Activated naive CD8-positive, alpha-beta T cell treated with anti-CD3 and anti-CD28 coated beads, Interleukin-2, amount 50 U/mL, for 24 hours (primary cell): Measurements from ENCODE around the gene TCHP.

ENCODE experiments used
- ATAC-seq: fragments of 150-1000 bp; cut with Tn5 transposase; one replicate; pipeline ENCODE4 v1.10.0; 2021
- DNase-seq: peaks from one replicate; pipeline ENCODE4 v3.0.0; 2021
- H3K27ac Mint-ChIP-seq: one replicate; pipeline ENCODE4 v1.8.0; 2021; ENCODE audit warnings: mild to moderate bottlenecking, mixed read lengths
- H3K27me3 Mint-ChIP-seq: one replicate; pipeline ENCODE4 v1.8.0; 2021; ENCODE audit warnings: mixed read lengths
- H3K36me3 Mint-ChIP-seq: one replicate; pipeline ENCODE4 v1.8.0; 2021; ENCODE audit warnings: low read depth, mixed read lengths
- H3K4me1 Mint-ChIP-seq: one replicate; pipeline ENCODE4 v1.8.0; 2021; ENCODE audit warnings: mixed read lengths
- H3K4me3 Mint-ChIP-seq: one replicate; pipeline ENCODE4 v1.8.0; 2021; ENCODE audit warnings: mild to moderate bottlenecking, moderate library complexity, mixed read lengths
- H3K9me3 Mint-ChIP-seq: one replicate; pipeline ENCODE4 v1.8.0; 2021; ENCODE audit warnings: mixed read lengths

The TCHP gene

DNA sequence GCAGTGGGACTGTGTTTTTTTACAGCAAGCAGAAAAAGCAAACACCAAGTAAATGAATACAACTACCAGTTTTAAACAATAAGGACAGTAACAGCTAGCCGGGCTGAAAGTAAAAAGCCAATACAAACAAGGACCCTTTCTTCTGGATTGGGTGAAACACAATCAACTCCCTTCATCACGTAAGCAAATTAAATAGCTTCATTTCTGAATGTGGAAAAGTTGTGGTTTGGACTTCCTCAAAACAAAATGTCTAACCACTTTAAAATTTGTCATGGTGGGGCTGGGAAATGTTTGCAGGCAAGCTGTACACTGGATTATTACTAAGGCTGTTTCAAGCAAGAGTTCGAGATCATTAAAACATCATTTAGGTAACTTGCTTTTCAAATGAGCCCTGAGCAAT, 47.4 kb downstream of the TCHP start:
- no peak for ATAC-seq
- Mint-ChIP-seq H3K9me3 (no peaks in the 10 kb centered on the region), H3K27me3 (no peaks in the 10 kb centered on the region), H3K4me1 (peaks cover 24% of the 10 kb centered on the region), H3K4me3 (no peak overlapping the region), H3K27ac (peak overlapping the region; percentile 62), H3K36me3 (peaks cover 50% of the 10 kb centered on the region)
- no peak for DNase-seq

- DNase-seq (no peak), ATAC-seq (no peak)
- H3K4me3 Mint-ChIP-seq = no peak overlapping the region
- H3K27me3 Mint-ChIP-seq = no peaks in the 10 kb centered on the region
- no peaks in the 10 kb centered on the region for H3K9me3 Mint-ChIP-seq
- peaks cover 24% of the 10 kb centered on the region for H3K4me1 Mint-ChIP-seq
- H3K36me3 Mint-ChIP-seq = peaks cover 57% of the 10 kb centered on the region
- peak overlapping the region; percentile 35 for H3K27ac Mint-ChIP-seq
Observed at GRCh38 chr12:109948368-109948767, 48.3 kb downstream of the TCHP start.

- H3K27me3 Mint-ChIP-seq = no peaks in the 10 kb centered on the region
- ATAC-seq (no peak), DNase-seq (no peak)
- no peaks in the 10 kb centered on the region for H3K9me3 Mint-ChIP-seq
- H3K36me3 Mint-ChIP-seq = peaks cover 61% of the 10 kb centered on the region
- H3K27ac Mint-ChIP-seq = no peak overlapping the region
- no peak overlapping the region for H3K4me3 Mint-ChIP-seq
- peaks cover 24% of the 10 kb centered on the region for H3K4me1 Mint-ChIP-seq
Observed at GRCh38 chr12:109949089-109949488, 49.0 kb downstream of the TCHP start.

DNA sequence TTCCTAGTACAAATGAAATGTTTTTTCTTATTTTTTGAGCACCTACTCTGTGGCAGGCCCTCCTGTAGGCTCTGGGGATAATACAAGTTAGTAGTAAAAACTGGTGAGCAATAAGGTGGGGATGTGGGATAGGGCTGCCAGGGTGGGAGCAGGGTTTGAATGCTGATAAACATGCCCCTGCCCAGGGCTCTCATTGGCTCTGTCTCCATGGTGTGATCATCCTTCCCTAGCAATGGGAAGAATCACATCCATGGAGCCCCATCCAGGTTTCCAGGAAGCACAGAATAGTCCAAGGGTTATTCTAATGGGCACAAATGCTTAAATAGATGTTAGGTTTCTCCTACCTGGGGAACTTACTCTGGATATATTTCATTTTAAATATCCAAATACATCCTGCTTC, 50.6 kb downstream of the TCHP start:
- Mint-ChIP-seq H3K4me1 (peaks cover 24% of the 10 kb centered on the region), H3K36me3 (peaks cover 51% of the 10 kb centered on the region), H3K27ac (peak overlapping the region; percentile 6), H3K27me3 (no peaks in the 10 kb centered on the region), H3K9me3 (no peaks in the 10 kb centered on the region), H3K4me3 (no peak overlapping the region)
- no peak for DNase-seq
- no peak for ATAC-seq

DNA sequence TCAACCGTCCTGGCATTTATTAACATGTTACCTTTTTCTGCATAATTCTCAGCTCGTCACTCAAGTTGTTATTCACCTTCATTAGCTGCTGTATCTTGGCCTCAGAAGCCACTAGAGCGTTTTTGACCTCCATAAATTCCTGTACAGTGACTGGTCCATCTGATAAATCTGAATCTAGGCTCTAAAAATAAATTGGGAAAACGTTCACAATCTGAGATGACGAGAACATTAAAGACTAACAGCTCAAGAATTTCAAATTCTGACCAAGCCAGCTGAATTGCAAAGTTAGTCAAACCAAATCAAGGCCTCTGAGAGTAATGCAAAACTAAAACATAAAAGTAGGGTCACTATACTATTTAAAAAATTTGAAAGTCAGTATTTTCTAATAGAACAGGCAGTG, 51.1 kb downstream of the TCHP start:
- no peak for DNase-seq
- H3K36me3 Mint-ChIP-seq = peaks cover 52% of the 10 kb centered on the region
- no peak overlapping the region for H3K4me3 Mint-ChIP-seq
- no peaks in the 10 kb centered on the region for H3K27me3 Mint-ChIP-seq
- no peak overlapping the region for H3K27ac Mint-ChIP-seq
- ATAC-seq = no peak
- H3K4me1 Mint-ChIP-seq = peaks cover 24% of the 10 kb centered on the region
- H3K9me3 Mint-ChIP-seq = no peaks in the 10 kb centered on the region

DNA sequence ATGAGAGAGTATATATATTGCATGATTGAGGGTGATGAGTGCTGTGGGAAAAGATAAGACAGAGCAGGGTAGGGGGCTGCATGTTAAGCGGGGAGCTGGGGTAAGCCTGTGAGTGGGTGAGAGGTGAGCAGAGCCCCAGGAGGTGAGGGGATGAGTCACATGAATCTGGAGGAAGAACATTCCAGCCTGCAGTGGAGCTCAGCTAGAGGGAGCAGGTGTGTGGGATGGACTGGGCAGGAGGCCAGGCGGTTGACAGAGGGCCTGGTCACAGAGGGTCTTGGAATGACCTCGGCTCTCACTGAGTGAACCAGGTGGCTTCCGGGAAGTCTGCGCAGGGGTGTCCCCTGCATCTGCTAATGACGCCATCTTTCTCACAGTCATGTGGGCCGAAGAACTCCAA, 51.7 kb downstream of the TCHP start:
- H3K27me3 Mint-ChIP-seq = no peaks in the 10 kb centered on the region
- no peak overlapping the region for H3K27ac Mint-ChIP-seq
- DNase-seq = no peak
- no peaks in the 10 kb centered on the region for H3K9me3 Mint-ChIP-seq
- peaks cover 52% of the 10 kb centered on the region for H3K36me3 Mint-ChIP-seq
- ATAC-seq = no peak
- no peak overlapping the region for H3K4me3 Mint-ChIP-seq
- H3K4me1 Mint-ChIP-seq = peaks cover 18% of the 10 kb centered on the region

DNA sequence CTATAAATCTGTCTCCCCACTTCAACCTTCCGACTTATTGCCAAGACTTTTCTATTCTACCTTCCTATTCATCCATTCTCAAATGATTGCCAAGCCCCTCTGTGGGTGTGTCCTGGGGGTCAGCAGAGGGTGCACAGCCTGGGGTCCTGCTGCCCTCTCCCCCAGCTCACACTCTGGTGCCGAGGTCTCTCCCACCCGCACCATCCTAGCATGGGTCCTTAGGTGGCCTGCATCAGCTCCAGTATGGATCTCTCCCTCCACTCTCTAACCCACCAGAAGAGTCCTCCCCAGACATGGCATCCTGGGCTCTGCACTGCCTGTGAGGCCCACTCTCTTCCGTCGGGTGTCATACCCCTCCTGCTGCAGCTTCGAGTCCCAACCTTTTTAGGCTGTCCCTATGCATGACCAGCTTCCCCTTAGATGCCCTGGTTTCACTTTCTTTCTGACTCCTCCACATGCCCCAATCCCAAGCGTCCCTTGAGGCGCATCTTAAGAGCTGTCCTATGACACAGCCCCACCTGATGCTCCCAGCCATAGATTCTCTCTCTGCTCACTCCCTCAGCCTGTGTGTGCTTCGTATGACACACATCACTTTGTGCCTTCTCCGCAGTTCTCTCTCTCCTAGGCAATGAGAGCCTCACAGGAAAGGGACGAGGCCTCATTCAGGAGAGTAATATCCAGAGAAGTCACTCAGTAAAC, 52.2 kb downstream of the TCHP start:
- ATAC-seq (no peak), DNase-seq (no peak)
- Mint-ChIP-seq H3K36me3 (peaks cover 49% of the 10 kb centered on the region), H3K9me3 (no peaks in the 10 kb centered on the region), H3K4me1 (peaks cover 13% of the 10 kb centered on the region), H3K4me3 (no peak overlapping the region), H3K27me3 (no peaks in the 10 kb centered on the region), H3K27ac (peak overlapping the region; percentile 55)

GRCh38 chr12:109952873-109953272, 52.8 kb downstream of the TCHP start:
- Mint-ChIP-seq H3K27me3 (no peaks in the 10 kb centered on the region), H3K4me1 (peaks cover 7% of the 10 kb centered on the region), H3K4me3 (no peak overlapping the region), H3K27ac (peak overlapping the region; percentile 15), H3K36me3 (peaks cover 45% of the 10 kb centered on the region), H3K9me3 (no peaks in the 10 kb centered on the region)
- ATAC-seq (no peak), DNase-seq (no peak)

DNA sequence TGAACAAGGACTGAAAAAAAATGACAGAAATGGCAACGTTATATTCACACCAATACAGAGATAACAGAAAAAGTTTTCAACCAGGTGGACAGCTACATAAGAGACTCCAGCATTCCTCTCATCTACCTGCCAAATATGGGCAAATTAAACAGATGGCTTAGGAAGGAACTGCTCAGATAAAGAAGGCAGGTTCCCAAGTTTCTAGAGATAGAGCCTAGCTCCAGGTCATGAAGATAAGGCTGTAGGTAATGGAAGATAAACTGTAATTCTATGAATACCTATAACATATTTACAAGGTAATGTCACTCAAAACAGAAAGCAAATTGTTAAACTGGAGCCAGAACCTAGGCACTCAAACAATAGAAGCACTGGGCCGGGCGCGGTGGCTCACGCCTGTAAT, 53.6 kb downstream of the TCHP start:
- H3K36me3 Mint-ChIP-seq = peaks cover 43% of the 10 kb centered on the region
- DNase-seq (no peak), ATAC-seq (no peak)
- H3K27ac Mint-ChIP-seq = peak overlapping the region; percentile 15
- H3K9me3 Mint-ChIP-seq = no peaks in the 10 kb centered on the region
- no peaks in the 10 kb centered on the region for H3K4me1 Mint-ChIP-seq
- H3K4me3 Mint-ChIP-seq = no peak overlapping the region
- no peaks in the 10 kb centered on the region for H3K27me3 Mint-ChIP-seq

DNA sequence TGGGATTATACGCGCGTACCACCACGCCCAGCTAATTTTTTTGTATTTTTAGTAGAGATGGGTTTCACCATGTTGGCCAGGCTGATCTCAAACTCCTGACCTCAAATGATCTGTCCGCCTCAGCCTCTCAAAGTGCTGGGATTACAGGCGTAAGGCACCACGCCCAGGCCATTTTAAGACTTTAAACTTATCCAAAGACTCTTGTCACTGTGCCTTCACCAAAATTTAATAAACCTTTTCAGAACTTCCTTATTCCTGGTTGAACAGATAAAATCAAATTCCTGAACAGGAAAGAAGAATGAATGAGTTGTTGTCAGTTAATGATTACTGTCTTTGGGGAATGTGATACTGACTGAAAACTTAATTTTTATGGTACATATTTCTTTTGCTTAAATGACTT, 58.3 kb downstream of the TCHP start:
- DNase-seq (no peak), ATAC-seq (no peak)
- no peak overlapping the region for H3K4me3 Mint-ChIP-seq
- H3K4me1 Mint-ChIP-seq = no peaks in the 10 kb centered on the region
- peaks cover 30% of the 10 kb centered on the region for H3K36me3 Mint-ChIP-seq
- no peaks in the 10 kb centered on the region for H3K27me3 Mint-ChIP-seq
- no peaks in the 10 kb centered on the region for H3K9me3 Mint-ChIP-seq
- no peak overlapping the region for H3K27ac Mint-ChIP-seq

DNA sequence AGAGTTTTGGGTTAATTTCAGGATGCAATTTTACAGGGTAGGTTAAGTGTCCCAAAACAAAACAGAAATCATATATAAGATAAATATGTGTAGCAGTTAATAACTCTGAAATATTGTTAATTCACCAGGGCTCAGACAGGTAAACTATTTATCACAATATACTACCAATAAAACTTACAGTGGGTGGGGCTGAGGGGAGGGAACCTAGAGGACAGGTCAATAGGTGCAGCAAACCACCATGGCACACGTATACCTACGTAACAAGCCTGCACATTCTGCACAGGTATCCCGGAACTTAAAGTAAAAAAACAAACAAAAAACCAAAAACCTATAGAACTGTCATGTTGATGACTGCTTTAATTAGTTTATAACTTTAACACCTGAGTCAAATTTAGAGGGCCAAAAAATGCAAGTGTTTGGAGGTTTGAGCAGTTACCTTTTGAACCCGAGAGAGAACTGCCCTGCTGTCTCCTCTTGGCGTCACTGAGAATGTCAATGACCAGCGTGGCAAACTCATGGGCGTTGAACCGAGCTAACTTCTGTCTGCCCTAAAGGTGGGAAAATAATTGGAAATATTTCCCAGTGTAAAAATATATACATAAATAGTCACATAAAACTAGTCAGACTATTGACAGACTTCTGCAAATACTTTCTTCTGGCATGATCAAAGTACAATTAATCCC, 59.5 kb downstream of the TCHP start:
- no peaks in the 10 kb centered on the region for H3K4me1 Mint-ChIP-seq
- H3K36me3 Mint-ChIP-seq = peaks cover 32% of the 10 kb centered on the region
- H3K27ac Mint-ChIP-seq = no peak overlapping the region
- no peak for ATAC-seq
- H3K4me3 Mint-ChIP-seq = no peak overlapping the region
- no peaks in the 10 kb centered on the region for H3K27me3 Mint-ChIP-seq
- no peaks in the 10 kb centered on the region for H3K9me3 Mint-ChIP-seq
- no peak for DNase-seq

DNA sequence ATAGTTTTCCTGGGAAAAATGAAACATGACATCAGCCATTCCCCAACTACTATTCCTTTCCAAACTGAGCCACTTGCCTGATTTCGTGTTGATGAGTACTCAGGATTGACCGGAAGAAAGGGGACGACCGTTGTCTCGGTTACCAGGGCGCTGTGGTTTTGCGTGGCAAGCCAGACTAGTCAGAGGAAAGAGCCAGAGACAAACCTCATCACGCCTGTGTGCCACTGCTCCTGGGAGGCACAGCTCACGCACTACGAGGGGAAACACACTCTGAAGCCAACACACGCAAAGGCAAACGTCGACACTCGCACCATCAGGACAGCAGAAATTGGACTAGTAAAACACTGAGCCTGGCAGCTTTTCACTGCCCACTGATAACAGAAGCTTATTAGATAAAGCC, 61.1 kb downstream of the TCHP start:
- peaks cover 37% of the 10 kb centered on the region for H3K36me3 Mint-ChIP-seq
- H3K27ac Mint-ChIP-seq = no peak overlapping the region
- no peaks in the 10 kb centered on the region for H3K9me3 Mint-ChIP-seq
- no peak overlapping the region for H3K4me3 Mint-ChIP-seq
- ATAC-seq (no peak), DNase-seq (no peak)
- H3K4me1 Mint-ChIP-seq = no peaks in the 10 kb centered on the region
- no peaks in the 10 kb centered on the region for H3K27me3 Mint-ChIP-seq

DNA sequence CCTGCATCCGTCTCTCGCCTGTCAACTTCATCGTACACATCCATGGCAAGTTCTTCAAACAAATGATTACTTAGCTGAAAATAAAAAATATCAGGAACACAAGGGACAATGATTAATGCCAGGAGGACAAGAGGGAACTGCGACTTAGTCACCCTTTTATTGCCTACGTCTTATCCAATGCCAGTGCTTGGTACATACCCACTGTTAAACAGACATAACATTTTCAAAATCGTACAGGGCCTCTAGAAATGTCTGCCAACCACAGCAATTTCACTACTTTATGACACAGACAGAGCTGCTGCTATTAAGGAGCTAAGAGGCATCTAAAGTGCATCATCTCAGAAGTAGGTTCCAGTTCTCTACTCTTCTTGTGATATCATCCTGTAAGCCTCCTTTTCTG, 61.5 kb downstream of the TCHP start:
- H3K27me3 Mint-ChIP-seq = no peaks in the 10 kb centered on the region
- H3K4me1 Mint-ChIP-seq = peaks cover 3% of the 10 kb centered on the region
- ATAC-seq (no peak), DNase-seq (no peak)
- peaks cover 38% of the 10 kb centered on the region for H3K36me3 Mint-ChIP-seq
- no peak overlapping the region for H3K4me3 Mint-ChIP-seq
- H3K9me3 Mint-ChIP-seq = no peaks in the 10 kb centered on the region
- H3K27ac Mint-ChIP-seq = no peak overlapping the region

DNA sequence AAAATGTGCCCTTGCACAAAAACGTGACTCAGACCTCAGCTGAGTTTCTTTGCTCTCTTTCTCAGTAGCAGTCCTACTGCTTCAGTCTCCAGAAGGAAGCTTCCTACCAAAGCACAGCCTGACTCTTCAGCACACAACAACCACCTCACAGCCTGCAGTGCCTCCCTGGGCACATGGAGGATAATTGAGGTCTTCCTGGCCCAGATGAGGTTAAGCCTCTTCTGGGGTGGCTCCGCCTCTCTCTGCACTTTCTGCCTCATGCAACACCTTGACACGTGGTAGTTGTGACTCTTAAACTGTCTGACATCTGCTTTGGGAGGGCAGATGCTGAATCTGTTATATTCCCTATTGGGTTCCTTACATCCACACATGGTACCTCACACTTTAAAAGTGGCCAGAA, 62.3 kb downstream of the TCHP start:
- Mint-ChIP-seq H3K27ac (no peak overlapping the region), H3K4me1 (peaks cover 5% of the 10 kb centered on the region), H3K4me3 (no peak overlapping the region), H3K36me3 (peaks cover 36% of the 10 kb centered on the region), H3K9me3 (no peaks in the 10 kb centered on the region), H3K27me3 (no peaks in the 10 kb centered on the region)
- ATAC-seq = no peak
- no peak for DNase-seq

- Mint-ChIP-seq H3K27me3 (no peaks in the 10 kb centered on the region), H3K4me1 (peaks cover 13% of the 10 kb centered on the region), H3K36me3 (peaks cover 33% of the 10 kb centered on the region), H3K9me3 (no peaks in the 10 kb centered on the region), H3K27ac (peak overlapping the region; percentile 30), H3K4me3 (no peak overlapping the region)
- DNase-seq (no peak), ATAC-seq (no peak)
Observed at GRCh38 chr12:109963330-109963729, 63.3 kb downstream of the TCHP start.
